ENCODE measurements around the gene SLC8B1. TPM values are rescaled to one million over a fixed set of nuclear protein-coding genes. Genes with fewer than 3 reads are reported as not detected.

SLC8B1 gene
- total RNA-seq, 1 experiment from 2014 or later = 5.1 TPM

- no peak for DNase-seq (ENCODE audit: low read depth, low spot score)
- in situ Hi-C loops (cut with HindIII; ENCODE audit: low pct_unique_long_range_greater_than_20kb, low sequenced_read_pairs) = no loop called here
These were observed 67.3 kb downstream of the SLC8B1 start for GRCh38 chr12:113267621-113268020.

DNA sequence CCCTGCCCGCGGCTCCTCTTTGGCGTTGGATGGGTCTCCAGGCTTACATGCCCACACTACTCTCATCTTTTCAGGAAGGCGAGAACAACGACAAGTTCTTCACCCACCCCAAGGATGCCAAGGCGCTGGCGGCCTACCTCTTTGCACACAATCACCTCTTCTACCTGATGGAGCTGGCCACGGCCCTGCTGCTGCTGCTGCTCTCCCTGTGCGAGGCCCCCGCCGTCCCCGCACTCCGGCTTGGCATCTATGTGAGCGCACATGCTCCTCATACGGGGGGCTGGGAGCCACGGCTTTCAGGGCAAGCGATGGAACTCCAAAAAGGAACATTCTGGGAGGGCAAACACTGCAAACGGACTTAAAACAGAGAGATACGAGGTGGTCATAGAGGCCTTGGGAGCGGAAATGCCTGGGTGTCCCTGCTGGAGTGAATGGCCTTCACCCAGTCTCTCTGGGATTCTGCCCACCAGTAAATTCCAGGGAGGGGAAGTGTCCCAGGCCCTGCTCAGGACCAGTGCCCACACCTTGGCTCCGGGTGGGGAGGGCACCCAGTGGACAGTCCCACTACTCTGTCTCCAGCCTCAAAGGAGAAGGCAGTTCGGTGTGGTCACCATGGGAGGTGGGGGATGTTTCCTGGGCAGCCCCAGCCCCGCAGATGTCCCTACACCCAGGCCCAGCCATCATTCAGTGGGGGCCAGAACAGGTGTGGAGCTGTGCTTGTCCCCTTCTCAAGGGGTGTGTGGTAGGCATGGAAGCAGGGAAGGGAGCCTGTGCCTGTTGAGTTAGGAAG, 68.6 kb downstream of the SLC8B1 start:
- no peak for DNase-seq (ENCODE audit: low read depth, low spot score)
- in situ Hi-C loops (cut with HindIII; ENCODE audit: low pct_unique_long_range_greater_than_20kb, low sequenced_read_pairs) = no loop called here

GRCh38 chr12:113263431-113263963, 71.4 kb downstream of the SLC8B1 start:
- in situ Hi-C loops (cut with HindIII; ENCODE audit: low pct_unique_long_range_greater_than_20kb, low sequenced_read_pairs) = no loop called here
- DNase-seq (ENCODE audit: low read depth, low spot score) = no peak

- DNase-seq (ENCODE audit: low read depth, low spot score) = no peak
- in situ Hi-C loops (cut with HindIII; ENCODE audit: low pct_unique_long_range_greater_than_20kb, low sequenced_read_pairs) = no loop called here
These were observed 72.2 kb downstream of the SLC8B1 start for GRCh38 chr12:113262710-113263109.

DNA sequence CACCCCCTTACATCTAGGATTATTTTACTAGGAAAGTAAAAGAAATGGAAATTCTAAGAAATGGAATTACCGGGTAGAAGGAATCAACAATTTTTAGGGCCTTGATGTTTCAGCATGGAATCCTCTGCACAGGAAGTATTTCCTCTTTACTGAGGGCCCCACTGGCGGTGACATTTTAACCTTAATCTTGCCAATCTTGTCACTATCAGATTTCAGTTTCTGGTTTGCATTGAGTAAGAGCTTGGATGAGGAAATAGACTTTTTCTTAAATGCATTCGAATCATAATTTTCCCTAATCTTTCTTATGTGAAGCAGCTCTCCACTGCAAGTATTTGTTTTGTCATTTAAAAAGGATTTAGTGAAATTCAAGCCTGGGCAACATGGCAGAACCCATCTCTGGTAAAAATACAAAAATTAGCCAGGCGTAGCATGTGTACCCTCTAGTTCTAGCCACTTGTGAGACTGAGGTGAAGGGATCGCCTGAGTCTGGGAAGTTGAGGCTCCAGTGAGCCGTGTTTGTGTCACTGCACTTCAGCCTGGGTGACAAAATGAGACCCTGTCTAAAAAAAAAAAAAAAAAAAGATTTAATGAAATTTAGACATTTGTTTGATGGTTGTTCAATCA, 73.0 kb downstream of the SLC8B1 start:
- DNase-seq (ENCODE audit: low read depth, low spot score) = no peak
- in situ Hi-C loops (cut with HindIII; ENCODE audit: low pct_unique_long_range_greater_than_20kb, low sequenced_read_pairs) = no loop called here

- in situ Hi-C loops (cut with HindIII; ENCODE audit: low pct_unique_long_range_greater_than_20kb, low sequenced_read_pairs) = no loop called here
- no peak for DNase-seq (ENCODE audit: low read depth, low spot score)
These were observed 74.1 kb downstream of the SLC8B1 start for GRCh38 chr12:113260636-113261300.

DNA sequence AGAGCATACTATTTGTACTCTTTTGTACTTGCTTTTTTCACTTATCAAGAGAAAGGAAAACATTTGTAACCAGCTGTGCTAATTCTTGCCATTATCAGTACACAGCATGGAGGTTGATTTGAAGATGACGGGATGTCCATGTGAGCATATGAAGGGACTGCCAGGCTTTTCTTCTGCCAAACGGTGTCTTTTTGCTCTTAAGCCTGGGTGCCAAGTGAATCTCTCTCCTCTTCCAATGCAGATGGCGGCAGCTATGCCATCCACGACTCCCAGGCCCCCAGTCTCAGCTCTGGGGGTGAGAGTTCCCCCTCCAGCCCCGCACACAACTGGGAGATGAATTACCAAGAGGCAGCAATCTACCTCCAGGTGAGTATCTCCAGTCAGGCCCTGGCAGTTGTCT, 74.8 kb downstream of the SLC8B1 start:
- DNase-seq (ENCODE audit: low read depth, low spot score) = no peak
- in situ Hi-C loops (cut with HindIII; ENCODE audit: low pct_unique_long_range_greater_than_20kb, low sequenced_read_pairs) = no loop called here

- no peak for DNase-seq (ENCODE audit: low read depth, low spot score)
- in situ Hi-C loops (cut with HindIII; ENCODE audit: low pct_unique_long_range_greater_than_20kb, low sequenced_read_pairs) = no loop called here
These were observed 77.3 kb downstream of the SLC8B1 start for GRCh38 chr12:113257564-113257963.

DNA sequence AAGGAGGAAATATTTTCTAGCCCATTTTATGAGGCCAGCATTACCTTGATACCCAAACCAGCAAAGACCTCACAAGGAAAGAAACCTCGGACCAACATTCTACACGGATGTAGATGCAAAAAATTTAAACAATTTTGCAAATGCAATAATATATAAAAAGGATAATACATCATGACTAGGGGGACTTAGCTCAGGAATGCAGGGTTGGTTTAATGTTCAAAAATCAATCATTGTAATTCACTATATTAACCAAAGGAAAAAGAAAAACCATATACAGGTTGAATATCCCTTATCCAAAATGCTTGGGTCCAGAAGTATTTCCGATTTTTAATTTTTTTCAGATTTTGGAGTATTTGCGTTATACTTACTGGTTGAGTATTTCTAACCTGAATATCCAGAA, 80.6 kb downstream of the SLC8B1 start:
- in situ Hi-C loops (cut with HindIII; ENCODE audit: low pct_unique_long_range_greater_than_20kb, low sequenced_read_pairs) = no loop called here
- no peak for DNase-seq (ENCODE audit: low read depth, low spot score)

DNA sequence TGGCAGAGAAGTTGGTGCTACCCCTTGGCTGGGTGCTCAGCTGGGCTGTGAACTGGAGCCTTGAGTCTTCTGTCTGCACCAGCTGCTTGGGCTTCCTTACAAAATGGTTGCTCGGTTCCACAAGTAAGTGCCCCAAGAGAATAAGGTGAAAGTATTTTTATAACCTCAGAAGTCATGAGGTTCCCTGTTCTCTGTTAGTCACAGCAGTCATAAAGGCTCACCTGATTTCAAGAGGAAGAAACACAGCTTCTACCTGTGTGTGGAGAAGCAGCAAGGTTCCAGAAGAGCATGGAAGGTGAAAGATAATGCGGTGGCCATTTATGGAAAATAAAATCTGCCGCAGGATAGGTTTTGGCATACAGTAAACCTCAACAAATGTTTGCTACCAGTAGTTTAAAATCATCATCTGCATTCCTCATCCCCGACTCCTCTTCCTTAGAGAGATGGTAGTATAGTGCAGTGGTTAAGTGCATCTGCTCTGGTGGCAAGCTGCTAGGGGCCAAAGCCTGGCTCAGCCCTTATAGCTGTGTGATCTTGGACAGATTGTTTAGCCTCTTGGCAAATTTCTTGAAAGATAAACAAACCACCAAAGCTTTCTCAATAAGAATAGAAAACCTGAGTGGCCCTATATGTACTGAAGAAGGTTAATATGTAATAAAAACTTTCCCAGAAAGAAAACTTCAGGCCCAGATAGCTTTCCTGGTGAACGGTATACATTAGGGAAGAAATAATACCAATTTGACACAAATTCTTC, 81.2 kb downstream of the SLC8B1 start:
- no peak for DNase-seq (ENCODE audit: low read depth, low spot score)
- in situ Hi-C loops (cut with HindIII; ENCODE audit: low pct_unique_long_range_greater_than_20kb, low sequenced_read_pairs) = no loop called here

GRCh38 chr12:113252494-113252893, 82.4 kb downstream of the SLC8B1 start:
- no peak for DNase-seq (ENCODE audit: low read depth, low spot score)

DNA sequence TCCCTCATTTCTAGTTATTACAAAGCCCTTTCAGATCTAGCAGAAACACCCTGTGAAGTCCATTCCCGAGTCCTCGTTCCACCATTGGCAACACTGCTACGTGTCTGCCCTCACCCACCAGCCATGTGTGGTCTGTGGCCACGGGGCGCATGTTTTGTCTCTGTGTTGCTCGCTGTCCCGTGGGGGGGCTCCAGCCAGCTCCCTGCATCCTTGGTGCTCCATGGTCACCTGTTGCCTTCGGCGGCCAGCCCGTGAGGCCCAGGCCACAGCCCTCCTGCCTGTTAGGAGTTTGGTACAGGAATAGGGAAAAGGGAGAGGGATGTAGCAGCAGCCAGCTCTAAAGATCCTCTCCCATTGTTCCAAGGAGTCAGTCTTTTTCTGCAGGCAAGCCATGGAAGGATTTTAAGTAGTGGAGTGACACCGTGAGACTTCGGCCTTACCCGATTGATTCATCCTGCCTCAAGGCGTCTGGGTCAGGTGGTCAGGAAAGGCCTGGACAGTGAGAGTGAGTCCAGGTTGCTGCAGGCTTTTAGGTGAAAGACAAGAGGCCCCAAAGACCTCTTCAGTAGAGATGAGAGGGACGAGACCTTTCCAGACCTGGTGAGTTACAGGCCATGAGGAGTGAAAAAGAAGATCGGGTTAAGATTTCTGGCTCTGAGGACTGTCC, 83.4 kb downstream of the SLC8B1 start:
- in situ Hi-C loops (cut with HindIII; ENCODE audit: low pct_unique_long_range_greater_than_20kb, low sequenced_read_pairs) = no loop called here
- no peak for DNase-seq (ENCODE audit: low read depth, low spot score)

More at GRCh38 chr12:113252494-113252893, 82.4 kb downstream of the SLC8B1 start:
- in situ Hi-C loops (cut with HindIII; ENCODE audit: low pct_unique_long_range_greater_than_20kb, low sequenced_read_pairs) = no loop called here

- no peak for DNase-seq (ENCODE audit: low read depth, low spot score)
- in situ Hi-C loops (cut with HindIII; ENCODE audit: low pct_unique_long_range_greater_than_20kb, low sequenced_read_pairs) = no loop called here
These were observed 84.9 kb downstream of the SLC8B1 start for GRCh38 chr12:113250045-113250444.

- in situ Hi-C loops (cut with HindIII; ENCODE audit: low pct_unique_long_range_greater_than_20kb, low sequenced_read_pairs) = no loop called here
- no peak for DNase-seq (ENCODE audit: low read depth, low spot score)
These were observed 85.4 kb downstream of the SLC8B1 start for GRCh38 chr12:113249546-113249945.

- in situ Hi-C loops (cut with HindIII; ENCODE audit: low pct_unique_long_range_greater_than_20kb, low sequenced_read_pairs) = no loop called here
- no peak for DNase-seq (ENCODE audit: low read depth, low spot score)
These were observed 86.0 kb downstream of the SLC8B1 start for GRCh38 chr12:113248842-113249435.

Data from SK-MEL-5 (cell line).